Trophoblast cell (in vitro differentiated cells and primary cell): ENCODE measurements around the gene GSTM5.
"Not testable (repeated sequence)": the region's sequence is repeated elsewhere in the genome, so short reads cannot be mapped to it uniquely, and the experiment has no call there.

ENCODE experiments used
- DNase-seq, 2 donors: peaks; one replicate each; pipeline ENCODE4 v3.0.0-alpha.2; 2016
- H2AFZ ChIP-seq: 2 replicates; pipeline ENCODE4 v1.6.1; 2013; ENCODE audit warnings: low read length, moderate library complexity, mild to moderate bottlenecking; ENCODE audit not compliant: insufficient read depth, poor library complexity
- H2AK5ac ChIP-seq: 2 replicates; pipeline ENCODE4 v1.6.1; 2013; ENCODE audit warnings: mild to moderate bottlenecking, low read length
- H2BK120ac ChIP-seq: 2 replicates; pipeline ENCODE4 v1.6.1; 2013; ENCODE audit warnings: low read length, mild to moderate bottlenecking, moderate library complexity; ENCODE audit not compliant: insufficient read depth, poor library complexity
- H2BK12ac ChIP-seq: 2 replicates; pipeline ENCODE4 v1.6.1; 2013; ENCODE audit warnings: mild to moderate bottlenecking, low read length, moderate library complexity
- H2BK5ac ChIP-seq: 2 replicates; pipeline ENCODE4 v1.6.1; 2013; ENCODE audit warnings: low read length, low read depth, moderate library complexity, mild to moderate bottlenecking; ENCODE audit not compliant: poor library complexity
- H3K14ac ChIP-seq: 2 replicates; pipeline ENCODE4 v1.6.1; 2013; ENCODE audit warnings: mild to moderate bottlenecking, low read length
- H3K18ac ChIP-seq: 2 replicates; pipeline ENCODE4 v1.6.1; 2013; ENCODE audit warnings: mild to moderate bottlenecking, low read length
- H3K23ac ChIP-seq: 2 replicates; pipeline ENCODE4 v1.6.1; 2013; ENCODE audit warnings: low read length
- H3K27ac ChIP-seq: 2 replicates; pipeline ENCODE4 v1.5.1; 2013; ENCODE audit warnings: low read depth, mild to moderate bottlenecking, inconsistent platforms, low read length, moderate library complexity
- H3K27me3 ChIP-seq: 2 replicates; pipeline ENCODE4 v1.6.1; 2013; ENCODE audit warnings: inconsistent platforms, mild to moderate bottlenecking, low read length, moderate library complexity; ENCODE audit not compliant: insufficient read depth
- H3K36me3 ChIP-seq, 2 experiments: 1 replicate in 1 of 2; 2 replicates in 1 of 2; pipeline ENCODE4 v1.6.1; 2013; ENCODE audit warnings: low read length in 2 of 2, mild to moderate bottlenecking in 2 of 2, moderate library complexity in 1 of 2; ENCODE audit not compliant: insufficient read depth in 2 of 2, control insufficient read depth in 1 of 2
- H3K4ac ChIP-seq: 2 replicates; pipeline ENCODE4 v1.6.1; 2013; ENCODE audit warnings: low read depth, mild to moderate bottlenecking, low read length, moderate library complexity
- H3K4me1 ChIP-seq, 2 experiments: 1 replicate in 1 of 2; 2 replicates in 1 of 2; pipeline ENCODE4 v1.6.1; 2013; ENCODE audit warnings: low read length in 2 of 2, mild to moderate bottlenecking in 2 of 2, moderate library complexity in 1 of 2; ENCODE audit not compliant: insufficient read depth in 2 of 2, control insufficient read depth in 1 of 2
- H3K4me2 ChIP-seq: 2 replicates; pipeline ENCODE4 v1.6.1; 2013; ENCODE audit warnings: inconsistent platforms, mild to moderate bottlenecking, low read length, moderate library complexity
- H3K4me3 ChIP-seq: 2 replicates; pipeline ENCODE4 v1.5.1; 2013; ENCODE audit warnings: mild to moderate bottlenecking, low read depth, low read length, inconsistent platforms
- H3K79me1 ChIP-seq: one replicate; pipeline ENCODE4 v1.6.1; 2013; ENCODE audit warnings: low read length
- H3K79me2 ChIP-seq: 2 replicates; pipeline ENCODE4 v1.6.1; 2013; ENCODE audit warnings: low read length, mild to moderate bottlenecking; ENCODE audit not compliant: control insufficient read depth, insufficient read depth, poor library complexity
- H3K9ac ChIP-seq: 2 replicates; pipeline ENCODE4 v1.6.1; 2013; ENCODE audit warnings: mild to moderate bottlenecking, low read length
- H3K9me3 ChIP-seq: 2 replicates; pipeline ENCODE4 v1.6.1; 2013; ENCODE audit warnings: low read depth, mild to moderate bottlenecking, control low read depth, inconsistent platforms, low read length; ENCODE audit not compliant: insufficient read depth
- H4K12ac ChIP-seq: 2 replicates; pipeline ENCODE4 v1.6.1; 2013; ENCODE audit warnings: low read depth, mild to moderate bottlenecking, low read length, moderate library complexity
- H4K8ac ChIP-seq: 2 replicates; pipeline ENCODE4 v1.6.1; 2013; ENCODE audit warnings: low read depth, mild to moderate bottlenecking, low read length, moderate library complexity
- H4K91ac ChIP-seq: one replicate; pipeline ENCODE4 v1.6.1; 2013; ENCODE audit warnings: low read depth, mild to moderate bottlenecking, low read length, moderate library complexity
- WGBS: extraction: QIAGEN DNeasy Blood & Tissue Kit; methylation state at CpG from one replicate; pipeline ENCODE4 v1.1.7; 2013; ENCODE audit warnings: missing lambda C conversion rate; ENCODE audit not compliant: insufficient read length, insufficient coverage; ENCODE audit errors: extremely low coverage; 5-methylcytosine and 5-hydroxymethylcytosine counted together

The GSTM5 gene

GRCh38 chr1:109676683-109677381 lies 35.2 kb upstream of the GSTM5 start:
- WGBS = no CpG with 5 or more reads among the region's 3 CpGs
- H3K27me3 ChIP-seq, H3K14ac ChIP-seq: not testable (repeated sequence)

GRCh38 chr1:109677459-109677858 lies 34.6 kb upstream of the GSTM5 start:
- Histone ChIP-seq H3K4ac (no peak overlapping the region), H2BK120ac (no peak overlapping the region), H3K4me3 (no peak overlapping the region), H3K9ac (no peak overlapping the region), H2AK5ac (no peak overlapping the region), H2AFZ (no peak overlapping the region), H3K4me2 (no peak overlapping the region), H3K79me1 (no peaks in the 10 kb centered on the region), H3K27ac (no peak overlapping the region), H3K79me2 (no peaks in the 10 kb centered on the region), H4K12ac (no peak overlapping the region), H2BK12ac (no peak overlapping the region), H3K36me3 (no peaks in the 10 kb centered on the region), H3K14ac (no peak overlapping the region), H3K4me1 (no peaks in the 10 kb centered on the region), H3K27me3 (no peaks in the 10 kb centered on the region), H3K23ac (no peak overlapping the region), H4K91ac (no peak overlapping the region), H3K18ac (no peak overlapping the region), H2BK5ac (no peak overlapping the region), H3K9me3 (no peaks in the 10 kb centered on the region), H4K8ac (no peak overlapping the region)
- no peak for DNase-seq
- WGBS = no CpG with 5 or more reads among the region's 3 CpGs

More at GRCh38 chr1:109676683-109677381, 35.2 kb upstream of the GSTM5 start:
- not testable (repeated sequence) for H3K23ac ChIP-seq, DNase-seq, H3K79me1 ChIP-seq, H4K12ac ChIP-seq, H3K4me1 ChIP-seq, H2AFZ ChIP-seq, H3K36me3 ChIP-seq, H3K4ac ChIP-seq, H2BK5ac ChIP-seq, H3K9me3 ChIP-seq, H2BK12ac ChIP-seq, H3K27ac ChIP-seq, H2BK120ac ChIP-seq, H3K79me2 ChIP-seq, H3K9ac ChIP-seq, H3K4me2 ChIP-seq, H4K8ac ChIP-seq, H4K91ac ChIP-seq, H2AK5ac ChIP-seq, H3K18ac ChIP-seq, H3K4me3 ChIP-seq

GRCh38 chr1:109678637-109679036 lies 33.4 kb upstream of the GSTM5 start:
- WGBS = no CpG with 5 or more reads among the region's 2 CpGs
- H2BK12ac ChIP-seq, H3K79me1 ChIP-seq, H3K36me3 ChIP-seq, H3K4me3 ChIP-seq, H3K27ac ChIP-seq, H2BK120ac ChIP-seq, H3K23ac ChIP-seq, H4K12ac ChIP-seq, H2AFZ ChIP-seq, H3K4ac ChIP-seq, H3K4me2 ChIP-seq, H3K27me3 ChIP-seq, H3K9me3 ChIP-seq, H4K91ac ChIP-seq, H4K8ac ChIP-seq, H3K18ac ChIP-seq, H2BK5ac ChIP-seq, H3K79me2 ChIP-seq, H3K9ac ChIP-seq, DNase-seq, H3K4me1 ChIP-seq, H3K14ac ChIP-seq, H2AK5ac ChIP-seq: not testable (repeated sequence)

- not testable (repeated sequence) for H3K36me3 ChIP-seq, H4K8ac ChIP-seq, H3K4ac ChIP-seq, H2BK5ac ChIP-seq, H3K14ac ChIP-seq, H2AK5ac ChIP-seq, DNase-seq, H4K91ac ChIP-seq, H3K27me3 ChIP-seq, H3K23ac ChIP-seq, H3K4me2 ChIP-seq, H3K4me3 ChIP-seq, H4K12ac ChIP-seq, H3K27ac ChIP-seq, H2BK120ac ChIP-seq, H2BK12ac ChIP-seq, H3K79me1 ChIP-seq, H3K79me2 ChIP-seq, H3K18ac ChIP-seq, H2AFZ ChIP-seq, H3K9me3 ChIP-seq, H3K9ac ChIP-seq, H3K4me1 ChIP-seq
- WGBS = no CpG with 5 or more reads among the region's 6 CpGs
These were observed 27.3 kb upstream of the GSTM5 start for GRCh38 chr1:109684777-109685176.
